Right lobe of liver (tissue), 4 donors: Measurements from ENCODE around the gene LARP4B.

Source experiments
- CTCF ChIP-seq, 4 donors: fragments of 200-600 bp in 3 of 4; fragments of 450-650 bp in 1 of 4; IDR thresholded peaks; one replicate each; pipeline versions ENCODE4 v1.5.1 to v1.8.0; 2016 to 2022; ENCODE audit warnings: antibody characterized with exemption in 4 of 4, mild to moderate bottlenecking in 2 of 4
- POLR2A ChIP-seq: fragments of 450-650 bp; IDR thresholded peaks from one replicate; pipeline ENCODE4 v1.6.1; 2017; ENCODE audit warnings: antibody characterized with exemption, mild to moderate bottlenecking
- donor health status: DM: no; HTN: no; CAD: no.
- donor health status: DM: no; HTN: no; CAD: no.
- donor health status: DM: no; HTN: yes; CAD: no.

- TF ChIP-seq CTCF (IDR thresholded peaks at IDR 0.05) (no peak), POLR2A (no peak)
Observed at GRCh38 chr10:923844-924523, 7.5 kb downstream of the LARP4B start.
